Measurements from ENCODE around the gene TMEM198.

- TF ChIP-seq EZH2 (IDR thresholded peaks at IDR 0.05; ENCODE audit: low read depth, unreplicated experiment) (no peak), CTCF (conservative IDR thresholded peaks at IDR 0.05; ENCODE audit: low read depth in 2 of 2) (no peak), POLR2AphosphoS5 (IDR thresholded peaks at IDR 0.05; ENCODE audit: low read depth) (no peak), REST (IDR thresholded peaks at IDR 0.05; ENCODE audit: unreplicated experiment) (no peak), EZH2phosphoT487 (IDR thresholded peaks at IDR 0.05; ENCODE audit: unreplicated experiment) (no peak), JUNB (IDR thresholded peaks at IDR 0.05; ENCODE audit: unreplicated experiment) (no peak), ZNF114 (CRISPR knock-in tag; IDR thresholded peaks at IDR 0.05) (no peak), STAT1 (IDR thresholded peaks at IDR 0.05; ENCODE audit: unreplicated experiment) (no peak), ETS1 (IDR thresholded peaks at IDR 0.05) (no peak), NANOG (IDR thresholded peaks at IDR 0.05; ENCODE audit: borderline replicate concordance) (no peak), CREB1 (CRISPR knock-in tag; IDR thresholded peaks at IDR 0.05; ENCODE audit: low read depth) (no peak), ZNF331 (CRISPR knock-in tag; IDR thresholded peaks at IDR 0.05; ENCODE audit: low read depth) (no peak)
These were observed 37.5 kb downstream of the TMEM198 start for GRCh38 chr2:219581346-219581745.

Data from GM23338 (cell line).